Lower leg skin (tissue), 4 donors: ENCODE measurements around the gene TMEM218. TPM values are rescaled to one million over a fixed set of nuclear protein-coding genes. Genes with fewer than 3 reads are reported as not detected.

Experiments used
- DNase-seq, 2 donors: peaks; one replicate each; pipeline ENCODE4 v3.0.0-alpha.2; 2019; ENCODE audit warnings: low spot score in 2 of 2
- H3K4me3 ChIP-seq: fragments of 200-600 bp; sonication (generic); 2 replicates; pipeline ENCODE4 v1.5.1; 2017; ENCODE audit warnings: mild to moderate bottlenecking, low read depth; ENCODE audit not compliant: poor library complexity, severe bottlenecking
- POLR2A ChIP-seq, 2 donors: fragments of 450-650 bp; IDR thresholded peaks; one replicate each; pipeline ENCODE4 v1.6.1; 2016 to 2017; ENCODE audit warnings: antibody characterized with exemption in 2 of 2, mild to moderate bottlenecking in 1 of 2, moderate library complexity in 1 of 2
- WGBS, 2 donors: methylation state at CpG; one replicate each; pipeline ENCODE4 v1.1.5; 2018; 5-methylcytosine and 5-hydroxymethylcytosine counted together
- intact Hi-C: fragments of 100-400 bp; cut with DNase I; formaldehyde crosslinking; loops from one replicate; pipeline ENCODE4 v1.15.0; 2023; ENCODE audit warnings: low total_unique reads
- total RNA-seq, 4 donors: library from RNA; depleted of rRNA; stranded (reverse); fragments of >200 nt; gene quantifications; one replicate each; pipeline ENCODE4 v1.1.0, GENCODE V29; 2016
- TF ChIP-seq, protein P1 (sequence below), 3 donors: fragments of 450-650 bp; IDR thresholded peaks; one replicate each; pipeline ENCODE4 v1.5.1; 2016; ENCODE audit warnings: antibody characterized with exemption in 3 of 3, mild to moderate bottlenecking in 3 of 3, moderate library complexity in 2 of 3

Gene TMEM218
- total RNA-seq, 4 donors from 2014 or later, result 8.6 to 17.1 (median 13.6) TPM

DNA sequence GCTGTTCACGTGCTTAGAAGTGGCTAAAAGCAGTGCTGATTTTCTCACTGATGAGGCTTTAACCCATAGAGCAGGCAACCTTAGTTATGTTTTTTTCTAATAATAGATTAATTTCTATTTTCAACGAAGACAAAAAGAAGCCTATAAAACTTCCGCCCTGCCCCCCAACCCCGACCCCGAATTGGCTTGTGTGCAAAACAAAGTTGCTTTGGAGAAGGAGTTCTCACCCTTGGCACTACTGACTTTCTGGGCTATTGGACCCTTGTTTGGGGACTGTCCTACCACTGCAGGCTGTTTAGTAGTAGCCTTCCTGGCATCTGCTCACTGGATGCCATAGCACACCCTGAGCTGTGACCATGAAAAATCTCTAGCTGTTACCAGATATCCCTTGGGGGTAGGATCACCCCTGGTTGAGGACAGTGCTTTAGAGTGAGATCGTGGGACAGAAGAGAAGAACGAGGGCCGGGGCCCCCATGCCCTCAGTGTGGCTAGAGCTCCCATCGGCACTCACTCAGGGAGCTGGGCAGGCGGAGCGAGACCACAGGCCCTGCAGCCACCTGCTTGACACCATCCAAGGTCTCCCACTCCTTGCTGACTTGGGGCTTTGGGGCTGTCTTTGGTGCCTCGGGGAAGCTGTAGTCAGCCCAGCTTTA is 31.4 kb downstream of the TMEM218 start:
- no peak overlapping the region for H3K4me3 ChIP-seq
- no peak for TF ChIP-seq POLR2A (IDR thresholded peaks at IDR 0.05)
- TF ChIP-seq, protein P1, sequence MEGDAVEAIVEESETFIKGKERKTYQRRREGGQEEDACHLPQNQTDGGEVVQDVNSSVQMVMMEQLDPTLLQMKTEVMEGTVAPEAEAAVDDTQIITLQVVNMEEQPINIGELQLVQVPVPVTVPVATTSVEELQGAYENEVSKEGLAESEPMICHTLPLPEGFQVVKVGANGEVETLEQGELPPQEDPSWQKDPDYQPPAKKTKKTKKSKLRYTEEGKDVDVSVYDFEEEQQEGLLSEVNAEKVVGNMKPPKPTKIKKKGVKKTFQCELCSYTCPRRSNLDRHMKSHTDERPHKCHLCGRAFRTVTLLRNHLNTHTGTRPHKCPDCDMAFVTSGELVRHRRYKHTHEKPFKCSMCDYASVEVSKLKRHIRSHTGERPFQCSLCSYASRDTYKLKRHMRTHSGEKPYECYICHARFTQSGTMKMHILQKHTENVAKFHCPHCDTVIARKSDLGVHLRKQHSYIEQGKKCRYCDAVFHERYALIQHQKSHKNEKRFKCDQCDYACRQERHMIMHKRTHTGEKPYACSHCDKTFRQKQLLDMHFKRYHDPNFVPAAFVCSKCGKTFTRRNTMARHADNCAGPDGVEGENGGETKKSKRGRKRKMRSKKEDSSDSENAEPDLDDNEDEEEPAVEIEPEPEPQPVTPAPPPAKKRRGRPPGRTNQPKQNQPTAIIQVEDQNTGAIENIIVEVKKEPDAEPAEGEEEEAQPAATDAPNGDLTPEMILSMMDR (IDR thresholded peaks at IDR 0.05), result no peak
- intact Hi-C loops, result loop anchor here (5.0 kb wide), 1 partner anchor 1322 kb away; no protein-coding TSS in a partner anchor
- peak in 1 of 2 donors; percentile 71 for DNase-seq
- 86 to 90% methylated on average over 12 of the region's 12 CpGs for WGBS, 2 donors

GRCh38 chr11:125079151-125079877 is 32.1 kb downstream of the TMEM218 start:
- intact Hi-C loops, result loop anchor here (5.0 kb wide), 1 partner anchor 1323 kb away; no protein-coding TSS in a partner anchor
- DNase-seq, result peak in 1 of 2 donors; percentile 75
- no peak overlapping the region for H3K4me3 ChIP-seq
- 81 to 83% methylated on average over 18 of the region's 18 CpGs for WGBS, 2 donors
- TF ChIP-seq POLR2A (IDR thresholded peaks at IDR 0.05), result no peak
- TF ChIP-seq, protein P1 (IDR thresholded peaks at IDR 0.05), result no peak

GRCh38 chr11:125078516-125079140 is 32.8 kb downstream of the TMEM218 start:
- TF ChIP-seq, protein P1 (IDR thresholded peaks at IDR 0.05), result no peak
- no peak for TF ChIP-seq POLR2A (IDR thresholded peaks at IDR 0.05)
- no peak overlapping the region for H3K4me3 ChIP-seq
- intact Hi-C loops, result loop anchor here (5.0 kb wide), 1 partner anchor 1324 kb away; no protein-coding TSS in a partner anchor
- DNase-seq, result no peak
- 91 to 93% methylated on average over 14 of the region's 14 CpGs for WGBS, 2 donors

GRCh38 chr11:125078016-125078415 is 33.4 kb downstream of the TMEM218 start:
- 90 to 96% methylated on average over 11 of the region's 11 CpGs for WGBS, 2 donors
- no peak for DNase-seq
- no peak for TF ChIP-seq POLR2A (IDR thresholded peaks at IDR 0.05)
- TF ChIP-seq, protein P1 (IDR thresholded peaks at IDR 0.05), result no peak
- no peak overlapping the region for H3K4me3 ChIP-seq
- intact Hi-C loops, result loop anchor here (5.0 kb wide), 1 partner anchor 1324 kb away; no protein-coding TSS in a partner anchor

DNA sequence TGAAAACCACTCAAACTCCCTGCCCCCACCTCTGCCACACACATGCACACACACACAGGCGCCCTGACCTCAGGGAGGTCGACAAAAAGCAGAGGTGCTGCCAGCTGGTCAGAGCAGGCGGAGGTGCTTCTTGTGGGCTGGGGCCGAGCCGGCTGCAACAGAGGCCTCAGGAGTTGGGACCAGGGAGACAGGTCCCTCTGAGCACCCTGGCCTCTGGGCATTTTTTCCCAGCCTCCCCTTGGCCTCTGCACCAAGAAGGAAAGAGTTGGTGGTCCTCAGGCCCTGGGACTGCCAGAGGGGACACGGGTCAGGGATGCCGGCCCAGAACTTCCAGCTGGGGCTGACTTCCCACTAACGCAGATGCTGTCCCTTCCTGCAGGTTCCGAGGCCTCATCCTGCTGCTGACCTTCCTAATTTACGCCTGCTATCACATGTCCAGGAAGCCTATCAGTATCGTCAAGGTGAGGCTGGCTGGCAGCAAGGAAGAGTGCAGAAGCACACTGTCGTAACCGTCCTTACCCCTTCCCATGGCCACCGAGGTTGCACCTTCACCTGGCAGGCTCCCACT is 35.0 kb downstream of the TMEM218 start:
- no peak for TF ChIP-seq POLR2A (IDR thresholded peaks at IDR 0.05)
- TF ChIP-seq, protein P1 (IDR thresholded peaks at IDR 0.05), result no peak
- DNase-seq, result no peak
- WGBS, 2 donors, result 77 to 86% methylated on average over 13 to 14 of the region's 14 CpGs
- H3K4me3 ChIP-seq, result no peak overlapping the region
- intact Hi-C loops, result loop anchor here (5.0 kb wide), 1 partner anchor 1326 kb away; no protein-coding TSS in a partner anchor
